Measurements from ENCODE around the gene XAB2. TPM values are rescaled to one million over a fixed set of nuclear protein-coding genes. Genes with fewer than 3 reads are reported as not detected.
"Not testable (repeated sequence)": the region's sequence is repeated elsewhere in the genome, so short reads cannot be mapped to it uniquely, and the experiment has no call there.

XAB2 gene
- total and polyA plus RNA-seq, 5 experiments from 2014 or later = 6.6 to 71.0 (median 17.6) TPM

DNA sequence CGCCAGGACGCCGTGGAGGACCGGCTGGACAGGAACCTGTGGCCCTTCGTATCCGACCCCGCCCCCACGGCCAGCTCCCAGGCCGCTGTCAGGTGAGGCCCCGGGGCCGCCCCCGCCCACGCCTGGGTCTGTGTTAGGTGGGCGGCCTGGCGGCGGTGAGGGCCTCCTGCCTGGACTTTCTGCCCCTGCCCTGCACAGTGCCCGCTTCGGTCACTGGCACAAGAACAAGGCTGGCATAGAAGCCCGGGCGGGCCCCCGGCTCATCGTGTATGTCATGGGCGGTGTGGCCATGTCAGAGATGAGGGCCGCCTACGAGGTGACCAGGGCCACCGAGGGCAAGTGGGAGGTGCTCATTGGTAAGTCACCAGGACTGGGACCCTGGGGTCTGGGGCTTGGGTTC, 17.8 kb upstream of the XAB2 start:
- H3K36me3 Mint-ChIP-seq = peaks cover 0 to 21% (median 0%) of the 10 kb centered on the region in 3 donors
- H3K27me3 Mint-ChIP-seq = peaks cover 0 to 2% (median 0%) of the 10 kb centered on the region in 5 donors
- no peaks in the 10 kb centered on the region for H3K9me3 Mint-ChIP-seq
- POLR2A ChIA-PET = interaction anchor here (3.2 kb wide), 1 partner anchor 9 kb away, joined by 16 read pairs; the partner anchor contains the start of gene STXBP2
- no peak overlapping the region for H3K4me3 Mint-ChIP-seq
- DNase-seq = no peak
- no peak overlapping the region for H3K27ac Mint-ChIP-seq
- H3K4me1 Mint-ChIP-seq = peaks cover 2 to 4% (median 3%) of the 10 kb centered on the region in 4 donors
- no peak for ATAC-seq

DNA sequence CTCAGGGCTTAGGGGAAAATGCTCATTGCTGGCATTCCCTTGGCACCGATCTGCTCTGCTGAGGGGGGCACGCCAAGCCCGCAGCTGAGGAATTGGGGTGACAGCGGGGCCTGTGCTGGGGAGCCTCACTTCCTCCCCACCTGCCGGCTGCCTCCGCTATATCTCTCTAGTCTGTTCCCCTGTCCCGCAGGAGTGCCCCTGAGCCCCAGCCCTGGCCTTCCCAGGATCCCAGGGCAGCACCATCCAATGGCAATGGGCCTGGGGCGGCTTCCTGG, 17.0 kb upstream of the XAB2 start:
- Mint-ChIP-seq H3K4me1 (peaks cover 0 to 3% (median 0%) of the 10 kb centered on the region in 4 donors), H3K9me3 (no peaks in the 10 kb centered on the region), H3K27ac (peak overlapping the region in 1 of 10 donors; percentile 11), H3K27me3 (no peaks in the 10 kb centered on the region), H3K4me3 (no peak overlapping the region), H3K36me3 (peaks cover 0 to 21% (median 0%) of the 10 kb centered on the region in 3 donors)
- POLR2A ChIA-PET = interaction anchor here (3.2 kb wide), 1 partner anchor 8 kb away, joined by 16 read pairs; the partner anchor contains the start of gene STXBP2
- no peak for DNase-seq
- no peak for ATAC-seq

DNA sequence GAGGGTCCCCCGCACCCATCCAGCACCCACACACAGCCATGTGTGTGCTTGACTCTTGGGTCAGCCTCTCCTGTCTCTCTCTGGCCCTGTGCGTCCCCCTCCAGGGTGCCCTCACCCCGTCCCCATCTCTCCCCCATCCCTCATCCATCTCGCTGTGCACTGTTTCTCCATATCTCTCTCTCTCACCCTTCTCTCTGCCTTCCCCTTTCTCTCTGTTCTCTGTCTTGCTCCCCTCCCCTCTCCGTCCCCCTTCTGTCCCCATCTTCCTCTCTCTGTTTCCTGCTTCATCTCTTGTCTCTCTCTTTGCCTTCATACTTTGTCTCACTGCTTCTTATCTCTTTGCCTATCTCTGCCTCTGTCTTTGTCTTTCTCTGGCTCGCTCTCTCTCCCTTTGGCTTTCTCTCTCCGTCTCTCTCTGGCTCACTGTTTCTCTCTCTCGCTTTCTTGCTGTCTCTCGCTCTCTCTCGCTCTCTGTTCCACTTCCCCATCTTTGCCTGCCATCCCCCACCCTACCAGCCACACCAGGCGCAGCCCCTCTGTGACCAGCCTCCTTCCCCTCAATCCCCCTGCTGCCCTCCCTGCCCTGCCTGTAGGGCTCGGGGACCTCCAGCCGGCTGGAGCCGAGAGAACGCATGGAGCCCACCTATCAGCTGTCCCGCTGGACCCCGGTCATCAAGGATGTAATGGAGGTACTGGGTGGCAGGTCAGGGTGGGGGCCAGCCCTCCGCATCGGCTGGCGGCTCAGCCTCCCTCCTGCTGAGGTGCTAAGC, 16.5 kb upstream of the XAB2 start:
- ATAC-seq (no peak), DNase-seq (no peak)
- H3K9me3 Mint-ChIP-seq = no peaks in the 10 kb centered on the region
- H3K4me3 Mint-ChIP-seq = peak overlapping the region in 2 of 10 donors; percentile 17 to 58
- peaks cover 0 to 3% (median 0%) of the 10 kb centered on the region in 4 donors for H3K4me1 Mint-ChIP-seq
- POLR2A ChIA-PET = no interaction called here
- peaks cover 0 to 21% (median 0%) of the 10 kb centered on the region in 3 donors for H3K36me3 Mint-ChIP-seq
- H3K27me3 Mint-ChIP-seq = no peaks in the 10 kb centered on the region
- peak overlapping the region in 1 of 10 donors; percentile 91 for H3K27ac Mint-ChIP-seq

DNA sequence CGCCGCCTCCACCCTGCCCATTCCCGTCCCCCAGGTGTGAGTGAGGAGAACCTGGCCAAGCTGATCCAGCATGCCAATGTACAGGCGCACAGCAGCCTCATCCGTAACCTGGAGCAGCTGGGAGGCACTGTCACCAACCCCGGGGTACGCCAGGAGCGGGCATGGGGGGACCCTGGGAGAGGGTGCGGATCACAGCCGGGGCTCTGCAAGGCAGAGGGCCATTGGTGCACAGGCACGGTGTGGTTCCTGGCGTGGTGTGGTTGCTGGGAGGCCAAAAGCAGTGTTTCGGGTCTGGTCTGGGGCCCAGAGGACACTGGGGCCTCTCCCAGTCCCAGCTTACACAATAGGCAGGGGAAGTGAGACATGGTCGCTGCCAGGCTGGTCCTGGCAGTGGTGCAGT, 15.8 kb upstream of the XAB2 start:
- peaks cover 0 to 24% (median 0%) of the 10 kb centered on the region in 3 donors for H3K36me3 Mint-ChIP-seq
- H3K4me1 Mint-ChIP-seq = peaks cover 1 to 4% (median 3%) of the 10 kb centered on the region in 4 donors
- POLR2A ChIA-PET = interaction anchor here (1.3 kb wide), 1 partner anchor 11 kb away, joined by 3 read pairs; no protein-coding TSS in a partner anchor
- no peaks in the 10 kb centered on the region for H3K27me3 Mint-ChIP-seq
- DNase-seq (no peak), ATAC-seq (no peak)
- peak overlapping the region in 1 of 10 donors; percentile 91 for H3K27ac Mint-ChIP-seq
- no peaks in the 10 kb centered on the region for H3K9me3 Mint-ChIP-seq
- no peak overlapping the region for H3K4me3 Mint-ChIP-seq

DNA sequence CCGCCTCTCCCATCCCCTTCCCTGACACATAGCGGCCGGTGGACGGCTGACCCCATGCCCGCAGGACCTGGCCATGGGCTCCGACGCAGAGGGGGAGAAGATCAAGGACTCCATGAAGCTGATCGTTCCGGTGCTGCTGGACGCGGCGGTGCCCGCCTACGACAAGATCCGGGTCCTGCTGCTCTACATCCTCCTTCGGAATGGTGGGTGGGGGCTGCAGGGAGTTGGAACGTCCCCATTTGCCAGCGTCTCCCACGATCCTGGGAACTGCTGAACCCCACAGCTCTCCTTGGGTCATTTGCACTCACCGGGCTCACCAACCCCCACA, 15.2 kb upstream of the XAB2 start:
- Mint-ChIP-seq H3K27me3 (no peaks in the 10 kb centered on the region), H3K27ac (peak overlapping the region in 1 of 10 donors; percentile 60), H3K4me3 (no peak overlapping the region), H3K9me3 (no peaks in the 10 kb centered on the region), H3K36me3 (peaks cover 0 to 24% (median 0%) of the 10 kb centered on the region in 3 donors), H3K4me1 (peaks cover 8 to 10% (median 9%) of the 10 kb centered on the region in 4 donors)
- ATAC-seq = no peak
- DNase-seq = no peak
- POLR2A ChIA-PET = interaction anchor here (0.7 to 1.3 kb wide), 2 partner anchors 12 to 13 kb away, joined by 3 to 4 read pairs; no protein-coding TSS in a partner anchor

DNA sequence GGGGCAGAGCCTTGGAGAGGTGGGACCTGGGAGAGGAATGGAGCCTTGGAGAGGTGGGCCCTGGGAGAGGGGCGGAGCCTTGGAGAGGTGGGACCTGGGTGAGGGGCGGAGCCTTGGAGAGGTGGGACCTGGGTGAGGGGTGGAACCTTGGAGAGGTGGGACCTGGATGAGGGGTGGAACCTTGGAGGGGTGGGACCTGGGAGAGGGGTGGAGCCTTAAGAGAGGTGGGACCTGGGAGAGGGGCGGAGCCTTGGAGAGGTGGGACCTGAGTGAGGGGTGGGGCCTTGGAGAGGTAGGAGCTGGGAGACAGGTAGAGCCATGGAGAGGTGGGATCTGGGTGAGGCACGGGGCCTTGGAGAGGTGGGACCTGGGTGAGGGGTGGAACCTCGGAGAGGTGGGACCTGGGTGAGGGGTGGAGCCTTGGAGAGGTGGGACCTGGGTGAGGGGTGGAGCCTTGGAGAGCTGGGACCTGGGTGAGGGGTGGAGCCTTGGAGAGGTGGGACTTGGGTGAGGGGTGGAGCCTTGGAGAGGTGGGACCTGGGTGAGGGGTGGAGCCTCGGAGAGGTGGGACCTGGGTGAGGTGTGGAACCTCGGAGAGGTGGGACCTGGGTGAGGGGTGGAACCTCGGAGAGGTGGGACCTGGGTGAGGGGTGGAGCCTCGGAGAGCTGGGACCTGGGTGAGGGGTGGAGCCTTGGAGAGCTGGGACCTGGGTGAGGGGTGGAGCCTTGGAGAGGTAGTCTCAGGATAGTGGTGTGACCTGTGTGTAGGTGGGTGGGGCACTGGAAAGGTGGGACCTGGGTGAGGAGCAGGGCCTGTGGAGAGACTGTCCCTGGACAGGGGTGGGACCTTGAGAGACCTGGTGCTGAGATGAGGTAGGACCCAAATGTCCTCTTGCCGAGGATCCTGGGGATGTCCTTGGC, 14.5 kb upstream of the XAB2 start:
- ATAC-seq, H3K4me3 Mint-ChIP-seq, H3K27me3 Mint-ChIP-seq, H3K9me3 Mint-ChIP-seq: not testable (repeated sequence)
- peaks cover 0 to 24% (median 0%) of the 10 kb centered on the region in 3 donors for H3K36me3 Mint-ChIP-seq
- peak overlapping the region in 1 of 10 donors; percentile 60 for H3K27ac Mint-ChIP-seq
- DNase-seq = peak in 1 of 10 donors; percentile 14
- POLR2A ChIA-PET = interaction anchor here (0.7 to 1.3 kb wide), 2 partner anchors 12 to 14 kb away, joined by 3 to 4 read pairs; no protein-coding TSS in a partner anchor
- H3K4me1 Mint-ChIP-seq = peaks cover 13 to 15% (median 15%) of the 10 kb centered on the region in 4 donors

DNA sequence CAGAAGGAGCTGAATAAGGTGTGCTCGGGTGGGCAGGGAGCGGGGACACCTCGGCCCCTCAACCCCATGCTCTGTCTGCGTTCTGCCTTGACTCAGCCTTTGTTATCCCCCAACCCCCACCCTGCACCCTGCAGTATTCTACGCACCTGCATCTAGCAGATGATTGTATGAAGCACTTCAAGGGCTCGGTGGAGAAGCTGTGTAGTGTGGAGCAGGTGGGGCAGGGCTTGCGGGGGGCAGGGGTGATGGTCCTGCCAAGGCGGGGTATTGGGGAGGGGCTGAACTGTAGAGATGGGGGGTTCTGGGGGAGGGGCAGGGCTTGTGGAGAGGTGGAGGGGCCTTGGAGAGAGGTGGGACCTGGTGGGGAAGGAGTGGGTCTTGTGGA, 13.7 kb upstream of the XAB2 start:
- Mint-ChIP-seq H3K36me3 (peaks cover 0 to 24% (median 0%) of the 10 kb centered on the region in 3 donors), H3K27ac (peak overlapping the region in 1 of 10 donors; percentile 11), H3K4me3 (no peak overlapping the region), H3K9me3 (no peaks in the 10 kb centered on the region), H3K4me1 (peaks cover 14 to 24% (median 19%) of the 10 kb centered on the region in 4 donors), H3K27me3 (no peaks in the 10 kb centered on the region)
- POLR2A ChIA-PET = no interaction called here
- ATAC-seq = no peak
- DNase-seq = no peak

DNA sequence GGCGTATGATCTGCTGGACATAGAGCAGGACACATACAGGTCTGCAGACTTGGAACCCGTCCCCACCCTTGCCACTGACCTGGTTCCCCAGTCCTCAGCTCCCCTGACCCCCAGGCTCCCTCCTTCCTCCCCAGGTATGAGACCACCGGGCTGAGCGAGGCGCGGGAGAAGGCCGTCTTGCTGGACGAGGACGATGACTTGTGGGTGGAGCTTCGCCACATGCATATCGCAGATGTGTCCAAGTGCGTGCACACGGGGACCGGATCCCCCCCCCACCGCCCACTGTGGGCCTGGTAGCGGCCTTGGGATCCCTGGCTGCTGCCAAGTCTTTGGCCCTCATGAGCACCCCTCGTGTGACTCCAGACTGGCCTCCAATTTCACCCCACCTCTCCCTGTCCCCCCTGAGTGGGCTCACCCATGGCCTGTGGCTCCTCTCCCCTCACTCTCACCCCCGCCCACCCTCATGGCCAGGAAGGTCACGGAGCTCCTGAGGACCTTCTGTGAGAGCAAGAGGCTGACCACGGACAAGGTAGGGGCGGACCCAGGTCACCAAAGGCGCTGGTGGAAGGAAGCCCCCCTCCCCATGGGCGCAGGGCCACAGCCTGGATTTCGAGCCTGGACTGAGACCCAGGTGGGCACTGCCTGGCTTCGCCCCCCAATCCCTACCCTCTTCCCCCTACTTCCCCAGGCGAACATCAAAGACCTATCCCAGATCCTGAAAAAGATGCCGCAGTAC, 13.1 kb upstream of the XAB2 start:
- no peak for DNase-seq
- H3K27me3 Mint-ChIP-seq = no peaks in the 10 kb centered on the region
- no peak overlapping the region for H3K27ac Mint-ChIP-seq
- no peak for ATAC-seq
- H3K36me3 Mint-ChIP-seq = peaks cover 0 to 20% (median 0%) of the 10 kb centered on the region in 3 donors
- POLR2A ChIA-PET = interaction anchor here (1.9 kb wide), 1 partner anchor 13 kb away, joined by 8 read pairs; the partner anchor contains the start of genes PET100 and XAB2
- no peaks in the 10 kb centered on the region for H3K9me3 Mint-ChIP-seq
- H3K4me3 Mint-ChIP-seq = no peak overlapping the region
- H3K4me1 Mint-ChIP-seq = peaks cover 14 to 29% (median 21%) of the 10 kb centered on the region in 4 donors

DNA sequence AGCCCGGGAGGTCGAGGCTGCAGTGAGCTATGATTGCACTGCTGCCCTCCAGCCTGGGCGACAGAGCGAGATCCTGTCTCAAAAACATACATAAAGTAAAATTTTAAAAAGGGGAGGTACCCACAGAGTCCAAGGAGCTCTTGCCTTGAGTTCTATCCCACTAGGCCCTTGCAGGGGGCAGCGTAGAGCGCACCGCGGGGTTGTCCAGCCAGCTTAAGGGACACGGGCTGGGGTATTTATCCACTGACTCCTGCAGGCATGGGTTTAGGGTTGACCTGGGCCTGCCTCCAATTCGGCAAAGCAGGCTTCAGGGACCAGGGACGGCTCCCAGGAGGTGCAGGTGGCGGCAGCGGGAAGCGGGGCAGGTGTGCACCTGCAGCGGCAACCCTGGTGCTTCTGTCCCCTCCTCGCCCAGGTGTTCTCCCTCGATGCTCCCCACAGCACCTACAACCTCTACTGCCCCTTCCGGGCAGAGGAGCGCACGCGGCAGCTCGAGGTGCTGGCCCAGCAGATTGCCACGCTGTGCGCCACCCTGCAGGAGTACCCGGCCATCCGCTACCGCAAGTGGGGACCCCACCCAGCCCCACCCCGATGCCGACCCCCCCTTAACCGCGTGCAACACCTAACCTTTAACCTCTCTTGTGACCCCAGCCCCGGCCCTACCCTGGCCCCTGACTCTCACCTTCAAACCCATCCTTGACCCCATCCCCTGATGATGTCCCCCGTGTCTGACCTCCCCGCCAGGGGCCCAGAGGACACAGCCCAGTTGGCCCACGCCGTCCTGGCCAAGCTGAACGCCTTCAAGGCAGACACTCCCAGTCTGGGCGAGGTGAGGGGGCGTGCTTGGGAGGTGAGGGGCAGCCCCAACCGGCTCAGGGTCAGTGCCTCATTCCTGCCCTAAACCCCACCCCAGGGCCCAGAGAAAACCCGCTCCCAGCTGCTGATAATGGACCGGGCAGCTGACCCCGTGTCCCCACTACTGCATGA, 12.2 kb upstream of the XAB2 start:
- Mint-ChIP-seq H3K36me3 (peaks cover 0 to 20% (median 0%) of the 10 kb centered on the region in 3 donors), H3K4me1 (peaks cover 15 to 32% (median 26%) of the 10 kb centered on the region in 4 donors), H3K9me3 (no peaks in the 10 kb centered on the region), H3K27ac (peak overlapping the region in 1 of 10 donors; percentile 59), H3K4me3 (no peak overlapping the region), H3K27me3 (no peaks in the 10 kb centered on the region)
- ATAC-seq (no peak), DNase-seq (no peak)
- POLR2A ChIA-PET = interaction anchor here (1.9 kb wide), 1 partner anchor 12 kb away, joined by 8 read pairs; the partner anchor contains the start of genes PET100 and XAB2

DNA sequence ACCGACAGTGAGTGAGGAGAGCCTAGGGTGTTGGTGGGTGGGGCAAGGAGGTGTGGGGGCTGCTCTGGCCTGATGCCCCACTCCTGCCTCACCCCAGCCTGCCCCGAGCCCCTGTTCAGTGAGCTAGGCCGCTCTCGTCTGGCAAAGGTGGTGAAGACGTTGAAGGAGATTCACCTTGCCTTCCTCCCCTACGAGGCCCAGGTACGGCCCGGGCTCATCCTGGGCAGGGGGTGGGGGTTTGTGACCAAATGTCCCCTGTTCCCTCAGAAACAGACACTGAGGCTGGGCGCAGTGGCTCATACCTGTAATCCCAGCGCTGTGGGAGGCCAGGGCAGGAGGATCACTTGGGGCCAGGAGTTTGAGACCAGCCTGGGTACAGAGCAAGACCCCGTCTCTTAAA, 11.5 kb upstream of the XAB2 start:
- Mint-ChIP-seq H3K27ac (no peak overlapping the region), H3K9me3 (no peaks in the 10 kb centered on the region), H3K36me3 (peaks cover 0 to 17% (median 0%) of the 10 kb centered on the region in 3 donors), H3K4me1 (peaks cover 14 to 40% (median 30%) of the 10 kb centered on the region in 4 donors), H3K27me3 (no peaks in the 10 kb centered on the region), H3K4me3 (no peak overlapping the region)
- ATAC-seq (no peak), DNase-seq (no peak)
- POLR2A ChIA-PET = interaction anchor here (1.9 kb wide), 1 partner anchor 11 kb away, joined by 8 read pairs; the partner anchor contains the start of genes PET100 and XAB2

DNA sequence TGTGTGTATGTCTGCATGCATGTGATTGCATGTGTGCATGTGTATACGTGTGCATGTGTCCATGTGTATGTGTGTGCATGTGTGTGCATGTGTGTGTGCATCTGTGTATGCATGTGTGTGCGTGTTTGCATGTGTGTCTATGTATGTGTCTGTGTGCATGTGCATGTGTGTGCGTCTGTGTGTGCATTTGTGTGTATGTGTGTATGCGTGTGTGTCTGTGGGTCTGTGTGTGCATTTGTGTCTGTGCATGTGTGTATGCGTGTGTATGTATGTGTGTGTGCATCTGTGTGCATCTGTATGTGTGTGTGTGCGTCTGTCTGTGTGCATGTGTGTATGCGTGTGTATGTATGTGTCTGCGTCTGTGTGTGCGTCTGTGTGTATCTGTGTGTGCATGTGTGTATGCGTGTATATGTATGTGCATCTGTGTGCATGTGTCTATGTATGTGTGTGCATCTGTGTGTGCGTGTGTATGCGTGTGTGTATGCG, 10.6 kb upstream of the XAB2 start:
- ATAC-seq (no peak), DNase-seq (no peak)
- Mint-ChIP-seq H3K27ac (peak overlapping the region in 7 of 10 donors; percentile 15 to 85 (median 46)), H3K4me1 (peaks cover 14 to 46% (median 38%) of the 10 kb centered on the region in 4 donors), H3K9me3 (no peaks in the 10 kb centered on the region), H3K27me3 (no peaks in the 10 kb centered on the region), H3K36me3 (peaks cover 0 to 10% (median 0%) of the 10 kb centered on the region in 3 donors), H3K4me3 (peak overlapping the region in 7 of 10 donors; percentile 30 to 77 (median 49))
- POLR2A ChIA-PET = no interaction called here

All from naive thymus-derived CD8-positive, alpha-beta T cell (primary cell).